ENCODE data around the gene KLHL29.

Gene KLHL29

GRCh38 chr2:23589220-23589647 lies 204.3 kb downstream of the KLHL29 start:
- no peak for TF ChIP-seq CTCF (IDR thresholded peaks at IDR 0.05)

GRCh38 chr2:23589739-23590138 lies 204.8 kb downstream of the KLHL29 start:
- TF ChIP-seq CTCF (IDR thresholded peaks at IDR 0.05) = no peak

- no peak for TF ChIP-seq CTCF (IDR thresholded peaks at IDR 0.05)
Observed at GRCh38 chr2:23590241-23590869, 205.4 kb downstream of the KLHL29 start.

GRCh38 chr2:23591111-23591510 lies 206.1 kb downstream of the KLHL29 start:
- no peak for TF ChIP-seq CTCF (IDR thresholded peaks at IDR 0.05)

GRCh38 chr2:23592061-23592685 lies 207.2 kb downstream of the KLHL29 start:
- no peak for TF ChIP-seq CTCF (IDR thresholded peaks at IDR 0.05)

GRCh38 chr2:23592898-23593751 lies 208.1 kb downstream of the KLHL29 start:
- TF ChIP-seq CTCF (IDR thresholded peaks at IDR 0.05) = no peak

- TF ChIP-seq CTCF (IDR thresholded peaks at IDR 0.05) = no peak
Observed at GRCh38 chr2:23593752-23594459, 208.9 kb downstream of the KLHL29 start.

Measured in LNCAP (cell line).